Fibroblast of peridontal ligament (primary cell): ENCODE measurements around the gene MPZL1.
"Not testable (repeated sequence)": the region's sequence is repeated elsewhere in the genome, so short reads cannot be mapped to it uniquely, and the experiment has no call there.

ENCODE experiments used
- DNase-seq: peaks from one replicate; pipeline ENCODE4 v3.0.0-alpha.2; 2010; ENCODE audit errors: extremely low read depth

Gene MPZL1

GRCh38 chr1:167718914-167719691 lies 2.7 kb upstream of the MPZL1 start:
- no peak for DNase-seq

- DNase-seq, result not testable (repeated sequence)
These were observed 1.9 kb upstream of the MPZL1 start for GRCh38 chr1:167719715-167720421.

DNA sequence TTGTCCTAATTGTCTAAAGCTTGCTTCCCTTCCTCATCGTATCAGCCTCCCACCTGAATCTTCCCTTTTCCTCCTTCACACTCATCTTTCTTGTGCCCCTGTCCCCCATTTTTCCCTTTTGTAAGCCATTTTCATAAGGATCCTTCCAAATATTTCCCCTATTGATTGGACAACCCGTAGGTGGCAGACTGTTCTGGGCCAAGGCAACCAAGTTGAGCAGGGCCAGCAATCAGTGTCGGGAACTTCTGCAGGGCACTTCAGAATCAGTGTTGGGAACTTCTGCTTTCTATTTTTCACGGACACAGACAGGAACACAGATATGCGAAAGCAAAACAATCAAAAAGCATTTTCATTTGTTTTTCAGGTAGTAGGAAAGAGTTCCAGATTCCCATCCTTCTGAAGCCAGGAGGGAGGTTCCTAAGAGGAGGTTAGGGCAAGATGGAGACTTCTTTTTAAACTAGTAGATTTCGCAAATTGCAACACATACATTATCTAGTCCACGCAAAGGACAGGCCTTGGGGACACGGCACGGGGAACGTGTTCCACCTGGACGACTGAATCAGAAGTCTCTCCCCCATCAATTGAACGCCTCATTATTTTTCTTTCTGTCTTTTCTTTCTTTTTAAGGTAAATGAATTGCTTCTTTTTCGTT lies 691 bp upstream of the MPZL1 start:
- peak; percentile 80 for DNase-seq

- DNase-seq, result no peak
These were observed 529 bp downstream of the MPZL1 start for GRCh38 chr1:167722152-167722869.

DNA sequence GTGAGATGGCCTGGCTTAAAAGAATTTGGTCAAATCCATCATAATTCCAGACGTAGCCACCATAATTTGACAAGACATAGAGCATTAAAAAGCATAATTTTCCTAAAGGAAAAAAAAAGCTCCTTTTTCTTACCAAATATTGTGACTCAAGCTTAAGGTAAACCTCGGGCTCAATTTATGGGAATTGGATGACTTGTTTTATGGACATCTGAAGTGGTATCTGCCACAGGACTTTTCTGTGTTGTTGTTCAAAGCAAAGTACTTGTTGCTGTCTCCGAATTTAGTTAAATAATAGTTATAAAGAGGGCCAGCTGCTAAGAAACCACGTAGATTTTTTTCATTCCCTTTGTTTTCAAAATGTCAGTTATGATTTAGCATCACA lies 1.1 kb downstream of the MPZL1 start:
- no peak for DNase-seq

GRCh38 chr1:167723707-167724323 lies 2.0 kb downstream of the MPZL1 start:
- DNase-seq, result no peak

DNA sequence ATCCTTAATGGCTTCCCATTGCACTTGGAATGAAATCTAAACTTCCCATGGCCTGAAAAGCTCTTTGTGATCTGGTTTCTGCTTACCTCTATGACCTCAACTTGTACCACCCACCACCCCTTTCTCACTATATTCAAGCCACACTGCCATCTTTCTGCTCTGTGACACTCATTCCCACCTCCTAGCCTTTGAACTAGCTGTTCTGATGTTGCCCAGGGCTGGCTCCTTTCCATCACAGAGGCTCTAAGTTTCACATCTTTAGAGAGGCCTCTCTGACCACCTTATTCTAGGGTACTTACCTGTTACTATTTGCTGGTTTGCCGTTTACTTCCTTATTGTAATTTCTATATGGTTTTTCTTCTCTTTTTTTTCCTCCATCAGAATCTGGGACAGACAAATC lies 4.2 kb downstream of the MPZL1 start:
- DNase-seq, result no peak

- DNase-seq, result no peak
These were observed 7.1 kb downstream of the MPZL1 start for GRCh38 chr1:167728818-167729410.

- no peak for DNase-seq
These were observed 12.4 kb downstream of the MPZL1 start for GRCh38 chr1:167734227-167734626.

GRCh38 chr1:167734841-167735240 lies 13.1 kb downstream of the MPZL1 start:
- DNase-seq, result no peak

DNA sequence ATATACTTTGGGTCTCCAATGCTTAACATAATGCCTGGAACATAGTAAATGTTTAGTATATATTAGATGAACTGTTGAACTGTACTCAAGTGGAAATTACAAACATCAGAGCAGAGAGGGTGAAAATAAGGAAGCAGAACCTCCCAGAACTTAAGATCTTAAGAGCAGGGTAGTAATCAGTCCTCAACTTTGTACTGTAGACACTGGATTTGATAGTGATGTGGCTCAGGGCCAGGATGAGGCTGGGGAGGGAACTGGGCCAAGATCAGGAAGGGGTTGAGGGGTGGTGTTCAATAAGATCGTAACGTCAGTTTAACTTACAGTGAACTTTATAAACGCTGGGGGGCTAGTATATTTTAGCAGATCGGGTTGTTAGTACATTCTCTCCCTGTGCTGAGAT lies 15.4 kb downstream of the MPZL1 start:
- DNase-seq, result no peak

- no peak for DNase-seq
These were observed 16.4 kb downstream of the MPZL1 start for GRCh38 chr1:167738158-167738557.

GRCh38 chr1:167739752-167740151 lies 18.0 kb downstream of the MPZL1 start:
- no peak for DNase-seq

DNA sequence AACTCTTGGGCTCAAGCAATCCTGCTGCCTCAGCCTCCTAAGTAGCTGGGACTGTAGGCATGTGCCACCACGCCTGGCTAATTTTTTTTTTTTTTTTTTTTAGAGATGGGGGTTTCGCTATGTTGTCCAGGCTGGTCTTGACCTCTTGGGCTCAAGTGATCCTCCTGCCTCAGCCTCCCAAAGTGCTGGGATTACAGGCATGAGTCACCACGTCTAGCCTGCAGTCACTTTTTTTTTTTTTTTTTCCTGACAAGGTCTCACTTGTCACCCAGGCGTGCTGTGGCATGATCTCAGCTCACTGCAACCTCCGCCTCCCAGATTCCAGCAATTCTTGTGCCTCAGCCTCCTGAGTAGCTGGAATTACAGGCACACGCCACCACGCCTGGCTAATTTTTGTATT lies 19.3 kb downstream of the MPZL1 start:
- not testable (repeated sequence) for DNase-seq

DNA sequence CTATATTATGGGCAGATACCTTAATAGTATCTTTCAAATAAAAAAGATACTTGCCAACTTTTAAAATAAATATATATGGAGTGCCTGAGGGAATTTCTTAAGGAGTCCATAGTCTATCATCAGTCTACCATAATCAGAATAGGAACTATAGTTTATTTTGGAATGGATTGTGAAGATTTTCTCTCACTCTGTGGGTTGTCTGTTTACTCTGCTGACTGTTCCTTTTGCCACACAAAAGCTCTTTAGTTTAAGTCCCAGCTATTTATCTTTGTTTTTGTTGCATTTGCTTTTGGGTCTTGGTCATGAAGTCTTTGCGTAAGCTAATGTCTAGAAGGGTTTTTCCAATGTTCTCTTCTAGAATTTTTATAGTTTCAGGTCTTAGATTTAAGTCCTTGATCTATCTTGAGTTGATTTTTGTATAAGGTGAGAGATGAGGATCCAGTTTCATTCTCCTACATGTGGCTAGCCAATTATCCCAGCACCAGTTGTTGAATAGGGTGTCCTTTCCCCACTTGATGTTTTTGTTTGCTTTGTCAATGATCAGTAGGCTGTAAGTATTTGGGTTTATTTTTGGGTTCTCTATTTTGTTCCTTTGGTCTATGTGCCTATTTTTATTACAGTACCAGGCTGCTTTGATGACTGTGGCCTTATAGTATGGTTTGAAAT lies 20.7 kb downstream of the MPZL1 start:
- not testable (repeated sequence) for DNase-seq

- DNase-seq, result no peak
These were observed 23.1 kb downstream of the MPZL1 start for GRCh38 chr1:167744901-167745300.

DNA sequence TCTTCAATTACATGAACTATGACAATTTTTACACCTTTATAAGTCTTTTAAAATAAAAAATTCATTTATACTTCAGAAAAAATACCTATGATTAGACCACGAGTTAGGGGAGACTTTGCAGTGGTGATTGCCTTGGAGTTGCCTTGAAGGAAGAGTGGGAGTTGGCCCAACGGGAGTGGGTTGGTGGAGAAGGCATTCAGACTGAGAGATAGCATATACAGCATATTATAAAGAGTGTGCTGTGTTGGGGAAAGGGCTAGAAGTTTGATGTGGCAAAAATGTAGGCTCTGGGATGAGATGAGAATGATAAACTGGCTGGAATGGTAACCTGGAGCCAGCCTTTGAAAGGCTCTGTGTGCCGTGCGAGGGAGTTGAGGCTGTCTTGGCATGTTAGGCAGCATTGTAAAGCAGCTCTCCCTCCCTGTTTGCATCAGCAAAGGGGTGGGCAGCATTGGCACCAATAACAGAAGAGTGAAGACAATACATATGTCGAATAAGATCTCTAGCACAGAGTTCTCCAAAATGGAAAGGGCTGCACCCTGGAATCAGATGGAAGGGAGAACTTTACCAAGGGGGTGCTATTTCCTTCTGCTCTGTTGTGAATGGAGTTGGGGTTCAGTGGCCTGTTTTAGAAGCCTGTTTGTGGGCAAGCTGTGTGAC lies 24.4 kb downstream of the MPZL1 start:
- DNase-seq, result no peak

- no peak for DNase-seq
These were observed 25.3 kb downstream of the MPZL1 start for GRCh38 chr1:167746988-167747655.

- peak; percentile 63 for DNase-seq
These were observed 26.2 kb downstream of the MPZL1 start for GRCh38 chr1:167747988-167748387.

- peak; percentile 59 for DNase-seq
These were observed 27.1 kb downstream of the MPZL1 start for GRCh38 chr1:167748906-167749305.
